NCI-H146 treated with DMSO at 0.1 percent for 48 hours (cell line): ENCODE results near the gene CCDC59.

Experiments used
- DNase-seq: peaks from one replicate; lab custom pipeline; 2025; ENCODE audit not compliant: unreplicated experiment; lab: John Stamatoyannopoulos, UW

Gene CCDC59

GRCh38 chr12:82319276-82319675 lies 38.9 kb downstream of the CCDC59 start:
- DNase-seq, result no peak

DNA sequence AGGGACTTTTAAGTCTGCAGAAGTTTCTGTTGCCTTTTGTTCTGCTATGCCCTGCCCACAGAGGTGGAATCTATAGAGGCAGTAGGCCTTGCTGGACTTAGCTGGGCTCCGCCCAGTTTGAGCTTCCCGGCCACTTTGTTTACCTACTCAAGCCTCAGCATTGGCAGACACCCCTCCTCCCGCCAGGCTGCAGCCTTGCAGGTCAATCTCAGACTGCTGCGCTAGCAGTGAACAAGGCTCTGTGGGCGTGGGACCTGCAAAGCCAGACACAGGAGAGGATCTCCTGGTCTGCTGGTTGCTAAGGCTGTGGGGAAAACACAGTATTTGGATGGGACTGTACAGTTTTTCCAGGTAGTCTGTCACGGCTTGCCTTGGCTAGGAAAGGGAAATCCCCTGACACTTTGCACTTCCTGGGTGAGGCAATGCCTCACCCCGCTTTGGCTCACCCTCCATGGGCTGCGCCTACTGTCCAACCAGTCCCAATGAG lies 43.7 kb downstream of the CCDC59 start:
- DNase-seq, result no peak
